DND-41 (cell line): ENCODE measurements around the gene SLC35F3.

Experiments used
- CTCF ChIP-seq: IDR thresholded peaks from 2 replicates; pipeline ENCODE4 v1.5.1; 2012; ENCODE audit warnings: borderline replicate concordance, low read length, moderate library complexity, mild to moderate bottlenecking; ENCODE audit not compliant: poor library complexity, severe bottlenecking; ENCODE audit errors: extremely low read depth
- EZH2 ChIP-seq: IDR thresholded peaks from 3 replicates; pipeline ENCODE4 v1.6.1; 2012; ENCODE audit warnings: borderline replicate concordance, low read depth, mild to moderate bottlenecking, moderate library complexity, low read length, inconsistent platforms; ENCODE audit not compliant: severe bottlenecking

- TF ChIP-seq CTCF: no peak
- TF ChIP-seq EZH2: no peak
Measured at GRCh38 chr1:234214911-234215892, 310.7 kb downstream of the SLC35F3 start.
